HepG2 (cell line): Measurements from ENCODE around the gene CADM3. TPM values are rescaled to one million over a fixed set of nuclear protein-coding genes. Genes with fewer than 3 reads are reported as not detected.

ENCODE experiments used
- ATF7-NPFF ChIP-seq: sonication (generic); formaldehyde crosslinking; IDR thresholded peaks from 2 replicates; pipeline ENCODE4 v1.8.1; 2023; ENCODE audit warnings: mild to moderate bottlenecking, low read depth, missing genetic modification reagents, moderate library complexity
- CBX1 ChIP-seq: IDR thresholded peaks from one replicate; pipeline ENCODE4 v1.6.1; 2016; ENCODE audit warnings: antibody characterized with exemption, low read depth
- CBX5 ChIP-seq: sonication (generic); formaldehyde crosslinking; IDR thresholded peaks from 2 replicates; pipeline ENCODE4 v1.4.0; 2020; ENCODE audit warnings: missing genetic modification reagents, borderline replicate concordance
- CEBPB ChIP-seq: IDR thresholded peaks from 2 replicates; pipeline ENCODE4 v1.6.1; 2011; ENCODE audit warnings: low read depth, low read length, improper control_type of control experiment, borderline replicate concordance
- CENPT ChIP-seq: sonication (generic); formaldehyde crosslinking; IDR thresholded peaks from 2 replicates; pipeline ENCODE4 v1.8.0; 2022; ENCODE audit warnings: low read depth, mild to moderate bottlenecking, moderate library complexity, missing genetic modification reagents
- EEA1 ChIP-seq: sonication (generic); formaldehyde crosslinking; IDR thresholded peaks from 2 replicates; pipeline ENCODE4 v1.5.1; 2020; ENCODE audit warnings: mild to moderate bottlenecking, missing genetic modification reagents, borderline replicate concordance
- FOXP1 ChIP-seq, 2 experiments: fragments of 450-650 bp in 1 of 2; IDR thresholded peaks; 2 replicates each; pipeline ENCODE4 v1.6.1; 2017 to 2018; ENCODE audit warnings: antibody characterized with exemption in 1 of 2
- POLR2A ChIP-seq, 2 experiments: IDR thresholded peaks; 2 replicates each; pipeline ENCODE4 v1.6.1; 2011; ENCODE audit warnings: low read depth in 2 of 2, low read length in 2 of 2, mild to moderate bottlenecking in 1 of 2, moderate library complexity in 1 of 2; ENCODE audit not compliant: insufficient read depth in 1 of 2
- RFXANK ChIP-seq: IDR thresholded peaks from 2 replicates; pipeline ENCODE4 v1.6.1; 2016
- TBL1XR1 ChIP-seq: fragments of 150-350 bp; IDR thresholded peaks from 2 replicates; pipeline ENCODE4 v1.6.1; 2014; ENCODE audit warnings: borderline replicate concordance, low read length; ENCODE audit not compliant: partially characterized antibody
- TBP ChIP-seq: sonication (generic); formaldehyde crosslinking; IDR thresholded peaks from 2 replicates; pipeline ENCODE4 v1.5.0; 2020; ENCODE audit warnings: missing genetic modification reagents
- TCF12 ChIP-seq, 2 experiments: fragments of 450-650 bp in 1 of 2; sonication (generic) in 1 of 2; formaldehyde crosslinking in 1 of 2; IDR thresholded peaks; 2 replicates each; pipeline versions ENCODE4 v1.6.1 to v1.8.0; 2017 to 2022; ENCODE audit warnings: antibody characterized with exemption in 1 of 2, mild to moderate bottlenecking in 1 of 2, missing genetic modification reagents in 1 of 2, moderate library complexity in 1 of 2
- ZKSCAN8 ChIP-seq: IDR thresholded peaks from 2 replicates; pipeline ENCODE4 v1.6.1; 2016; ENCODE audit warnings: borderline replicate concordance, missing genetic modification reagents, missing compliant biosample characterization
- ZNF354B ChIP-seq: sonication (generic); formaldehyde crosslinking; IDR thresholded peaks from 2 replicates; pipeline ENCODE4 v1.8.0; 2022; ENCODE audit warnings: mild to moderate bottlenecking, missing genetic modification reagents
- ZNF432 ChIP-seq: sonication (generic); formaldehyde crosslinking; IDR thresholded peaks from 2 replicates; pipeline ENCODE4 v1.5.0; 2020; ENCODE audit warnings: missing genetic modification reagents, mild to moderate bottlenecking, borderline replicate concordance
- ZNF672 ChIP-seq: sonication (generic); formaldehyde crosslinking; IDR thresholded peaks from 2 replicates; pipeline ENCODE4 v1.8.1; 2022; ENCODE audit warnings: missing genetic modification reagents
- ZNF782 ChIP-seq: sonication (generic); formaldehyde crosslinking; IDR thresholded peaks from 2 replicates; pipeline ENCODE4 v1.4.0; 2020; ENCODE audit warnings: missing genetic modification reagents, mild to moderate bottlenecking, borderline replicate concordance
- ZNF883 ChIP-seq: sonication (generic); formaldehyde crosslinking; IDR thresholded peaks from 2 replicates; pipeline ENCODE4 v1.5.1; 2020; ENCODE audit warnings: mild to moderate bottlenecking, missing genetic modification reagents; ENCODE audit errors: not compliant biosample characterization
- polyA plus RNA-seq, 8 experiments: library from polyadenylated mRNA; depleted of rRNA in 3 of 8; stranded (reverse) in 7 of 8; unstranded in 1 of 8; fragments of >200 nt; fragmentation: Illumina TruSeq in 4 of 8; extraction: Trizol in 4 of 8; gene quantifications; 2 replicates each; pipeline versions ENCODE4 v1.2.1 to v1.2.3, GENCODE V29; 2011 to 2016; ENCODE audit warnings: low read depth in 4 of 8, missing spikeins in 1 of 8, mixed read lengths in 1 of 8; ENCODE audit not compliant: insufficient read depth in 1 of 8
- total RNA-seq, 5 experiments: library from RNA; depleted of rRNA; stranded (reverse); fragments of >200 nt; fragmentation: Illumina TruSeq; extraction: Trizol; gene quantifications; 2 replicates each; pipeline ENCODE4 v1.2.3, GENCODE V29; 2016; ENCODE audit warnings: low read depth in 1 of 5
- TF ChIP-seq, protein P1 (sequence below): sonication (generic); formaldehyde crosslinking; IDR thresholded peaks from 2 replicates; pipeline ENCODE4 v1.4.0; 2020; ENCODE audit warnings: missing genetic modification reagents
- TF ChIP-seq, protein P2 (sequence below): IDR thresholded peaks from 2 replicates; pipeline ENCODE4 v1.6.1; 2016; ENCODE audit warnings: control low read depth
- TF ChIP-seq, protein P3 (sequence below): sonication (generic); formaldehyde crosslinking; IDR thresholded peaks from 2 replicates; pipeline ENCODE4 v1.5.0; 2020; ENCODE audit warnings: missing genetic modification reagents
- TF ChIP-seq, protein P4 (sequence below), 2 experiments: fragments of 450-650 bp in 1 of 2; sonication (generic) in 1 of 2; formaldehyde crosslinking; IDR thresholded peaks; 2 replicates each; pipeline versions ENCODE4 v1.5.0 to v1.8.0; 2020 to 2022; ENCODE audit warnings: mild to moderate bottlenecking in 1 of 2, missing genetic modification reagents in 1 of 2

The CADM3 gene
- total and polyA plus RNA-seq, 2 of the 13 experiments (the other 11 are each of a cell fraction or from before 2014, with no cell fraction given) = not detected

DNA sequence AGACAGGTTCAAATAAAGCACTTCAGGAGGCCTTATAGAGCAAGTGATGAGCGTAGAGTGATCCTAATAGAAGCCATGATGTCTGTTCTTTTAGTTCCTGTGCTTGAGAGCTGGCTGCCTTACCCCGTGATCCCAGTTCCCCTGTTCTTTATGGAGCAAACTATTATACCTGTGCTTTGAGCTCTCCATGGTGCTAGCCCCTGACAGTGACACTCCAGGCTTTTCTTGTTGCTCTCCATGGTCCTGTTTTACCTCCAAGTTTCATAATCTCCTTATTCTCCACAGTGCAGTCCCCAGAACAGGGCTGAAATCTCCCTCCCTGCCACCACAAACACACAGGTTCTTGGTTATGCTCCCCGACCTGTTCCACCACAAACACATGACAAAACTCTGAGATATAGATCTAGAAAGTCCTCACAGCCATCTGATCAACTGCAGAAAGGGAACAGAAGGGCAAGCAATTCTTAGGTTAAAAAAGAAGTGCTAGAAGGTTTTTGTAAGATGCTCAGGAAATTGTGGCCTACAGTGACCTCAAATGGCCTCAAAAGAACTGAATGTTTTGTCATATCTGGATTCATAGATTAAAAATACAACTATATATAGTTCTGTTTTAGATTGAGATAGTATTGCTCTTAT lies 6.0 kb downstream of the CADM3 start (continued):
- TF ChIP-seq ZNF883 (CRISPR knock-in tag) = no peak
- peak; percentile 56; the same call in 1 of the 2 replicates for TF ChIP-seq CBX5 (CRISPR knock-in tag)
- no peak for TF ChIP-seq ZNF432 (CRISPR knock-in tag)
- TF ChIP-seq CBX1 = no peak
- TF ChIP-seq, protein P1, sequence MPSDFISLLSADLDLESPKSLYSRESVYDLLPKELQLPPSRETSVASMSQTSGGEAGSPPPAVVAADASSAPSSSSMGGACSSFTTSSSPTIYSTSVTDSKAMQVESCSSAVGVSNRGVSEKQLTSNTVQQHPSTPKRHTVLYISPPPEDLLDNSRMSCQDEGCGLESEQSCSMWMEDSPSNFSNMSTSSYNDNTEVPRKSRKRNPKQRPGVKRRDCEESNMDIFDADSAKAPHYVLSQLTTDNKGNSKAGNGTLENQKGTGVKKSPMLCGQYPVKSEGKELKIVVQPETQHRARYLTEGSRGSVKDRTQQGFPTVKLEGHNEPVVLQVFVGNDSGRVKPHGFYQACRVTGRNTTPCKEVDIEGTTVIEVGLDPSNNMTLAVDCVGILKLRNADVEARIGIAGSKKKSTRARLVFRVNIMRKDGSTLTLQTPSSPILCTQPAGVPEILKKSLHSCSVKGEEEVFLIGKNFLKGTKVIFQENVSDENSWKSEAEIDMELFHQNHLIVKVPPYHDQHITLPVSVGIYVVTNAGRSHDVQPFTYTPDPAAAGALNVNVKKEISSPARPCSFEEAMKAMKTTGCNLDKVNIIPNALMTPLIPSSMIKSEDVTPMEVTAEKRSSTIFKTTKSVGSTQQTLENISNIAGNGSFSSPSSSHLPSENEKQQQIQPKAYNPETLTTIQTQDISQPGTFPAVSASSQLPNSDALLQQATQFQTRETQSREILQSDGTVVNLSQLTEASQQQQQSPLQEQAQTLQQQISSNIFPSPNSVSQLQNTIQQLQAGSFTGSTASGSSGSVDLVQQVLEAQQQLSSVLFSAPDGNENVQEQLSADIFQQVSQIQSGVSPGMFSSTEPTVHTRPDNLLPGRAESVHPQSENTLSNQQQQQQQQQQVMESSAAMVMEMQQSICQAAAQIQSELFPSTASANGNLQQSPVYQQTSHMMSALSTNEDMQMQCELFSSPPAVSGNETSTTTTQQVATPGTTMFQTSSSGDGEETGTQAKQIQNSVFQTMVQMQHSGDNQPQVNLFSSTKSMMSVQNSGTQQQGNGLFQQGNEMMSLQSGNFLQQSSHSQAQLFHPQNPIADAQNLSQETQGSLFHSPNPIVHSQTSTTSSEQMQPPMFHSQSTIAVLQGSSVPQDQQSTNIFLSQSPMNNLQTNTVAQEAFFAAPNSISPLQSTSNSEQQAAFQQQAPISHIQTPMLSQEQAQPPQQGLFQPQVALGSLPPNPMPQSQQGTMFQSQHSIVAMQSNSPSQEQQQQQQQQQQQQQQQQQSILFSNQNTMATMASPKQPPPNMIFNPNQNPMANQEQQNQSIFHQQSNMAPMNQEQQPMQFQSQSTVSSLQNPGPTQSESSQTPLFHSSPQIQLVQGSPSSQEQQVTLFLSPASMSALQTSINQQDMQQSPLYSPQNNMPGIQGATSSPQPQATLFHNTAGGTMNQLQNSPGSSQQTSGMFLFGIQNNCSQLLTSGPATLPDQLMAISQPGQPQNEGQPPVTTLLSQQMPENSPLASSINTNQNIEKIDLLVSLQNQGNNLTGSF (CRISPR knock-in tag) = peak; percentile 98
- no peak for TF ChIP-seq TCF12 (IDR thresholded peaks at IDR 0.05)
- no peak for TF ChIP-seq TCF12 (CRISPR knock-in tag; IDR thresholded peaks at IDR 0.05)
- 0 out of 2 replicates have a peak, but pooled peaks have one; percentile 49 for TF ChIP-seq ZNF354B (CRISPR knock-in tag)
- 0 out of 2 replicates have a peak, but pooled peaks have one; percentile 34 for TF ChIP-seq CENPT
- TF ChIP-seq ZKSCAN8 (CRISPR knock-in tag) = peak; percentile 94
- TF ChIP-seq, protein P2, sequence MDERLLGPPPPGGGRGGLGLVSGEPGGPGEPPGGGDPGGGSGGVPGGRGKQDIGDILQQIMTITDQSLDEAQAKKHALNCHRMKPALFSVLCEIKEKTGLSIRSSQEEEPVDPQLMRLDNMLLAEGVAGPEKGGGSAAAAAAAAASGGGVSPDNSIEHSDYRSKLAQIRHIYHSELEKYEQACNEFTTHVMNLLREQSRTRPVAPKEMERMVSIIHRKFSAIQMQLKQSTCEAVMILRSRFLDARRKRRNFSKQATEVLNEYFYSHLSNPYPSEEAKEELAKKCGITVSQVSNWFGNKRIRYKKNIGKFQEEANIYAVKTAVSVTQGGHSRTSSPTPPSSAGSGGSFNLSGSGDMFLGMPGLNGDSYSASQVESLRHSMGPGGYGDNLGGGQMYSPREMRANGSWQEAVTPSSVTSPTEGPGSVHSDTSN = no peak; the same call in 1 of the 2 replicates
- TF ChIP-seq, protein P3, sequence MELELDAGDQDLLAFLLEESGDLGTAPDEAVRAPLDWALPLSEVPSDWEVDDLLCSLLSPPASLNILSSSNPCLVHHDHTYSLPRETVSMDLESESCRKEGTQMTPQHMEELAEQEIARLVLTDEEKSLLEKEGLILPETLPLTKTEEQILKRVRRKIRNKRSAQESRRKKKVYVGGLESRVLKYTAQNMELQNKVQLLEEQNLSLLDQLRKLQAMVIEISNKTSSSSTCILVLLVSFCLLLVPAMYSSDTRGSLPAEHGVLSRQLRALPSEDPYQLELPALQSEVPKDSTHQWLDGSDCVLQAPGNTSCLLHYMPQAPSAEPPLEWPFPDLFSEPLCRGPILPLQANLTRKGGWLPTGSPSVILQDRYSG = peak; percentile 99
- no peak for TF ChIP-seq FOXP1 (IDR thresholded peaks at IDR 0.05)
- peak; percentile 53 for TF ChIP-seq FOXP1 (CRISPR knock-in tag; IDR thresholded peaks at IDR 0.05)
- peak; percentile 95; the same call in 1 of the 2 replicates for TF ChIP-seq RFXANK (CRISPR knock-in tag)
- no peak for TF ChIP-seq TBL1XR1
- no peak for TF ChIP-seq ZNF672
- 0 out of 2 replicates have a peak, but pooled peaks have one; percentile 40 for TF ChIP-seq ZNF782 (CRISPR knock-in tag)
- TF ChIP-seq EEA1 = 0 out of 2 replicates have a peak, but pooled peaks have one; percentile 27
- no peak for TF ChIP-seq POLR2A (IDR thresholded peaks at IDR 0.05; ENCODE audit: insufficient read depth in 1 of 2, low read depth in 2 of 2, low read length in 2 of 2)
- TF ChIP-seq, protein P4, sequence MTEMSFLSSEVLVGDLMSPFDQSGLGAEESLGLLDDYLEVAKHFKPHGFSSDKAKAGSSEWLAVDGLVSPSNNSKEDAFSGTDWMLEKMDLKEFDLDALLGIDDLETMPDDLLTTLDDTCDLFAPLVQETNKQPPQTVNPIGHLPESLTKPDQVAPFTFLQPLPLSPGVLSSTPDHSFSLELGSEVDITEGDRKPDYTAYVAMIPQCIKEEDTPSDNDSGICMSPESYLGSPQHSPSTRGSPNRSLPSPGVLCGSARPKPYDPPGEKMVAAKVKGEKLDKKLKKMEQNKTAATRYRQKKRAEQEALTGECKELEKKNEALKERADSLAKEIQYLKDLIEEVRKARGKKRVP (CRISPR knock-in tag; IDR thresholded peaks at IDR 0.05) = peak in 1 of 2 experiments; percentile 38; a peak in 1 of 4 replicates
- peak; percentile 66; the same call in 1 of the 2 replicates for TF ChIP-seq ATF7-NPFF (CRISPR knock-in tag)
- TF ChIP-seq CEBPB = no peak
- no peak for TF ChIP-seq TBP (CRISPR knock-in tag)
